Smooth muscle cell (in vitro differentiated cells): ENCODE measurements around the gene OBP2B. TPM values are rescaled to one million over a fixed set of nuclear protein-coding genes. Genes with fewer than 3 reads are reported as not detected.

Experiments
- DNase-seq: peaks from one replicate; lab custom pipeline; 2025; ENCODE audit not compliant: unreplicated experiment; lab: John Stamatoyannopoulos, UW
- H2AFZ ChIP-seq: fragments of 200-600 bp; sonication (generic); 2 replicates; pipeline ENCODE4 v1.6.0; 2016; ENCODE audit warnings: antibody characterized with exemption, low read depth, mild to moderate bottlenecking
- H3F3A ChIP-seq: fragments of 200-600 bp; sonication (generic); 2 replicates; pipeline ENCODE4 v1.6.0; 2017; ENCODE audit warnings: antibody characterized with exemption, low read depth
- H3K27ac ChIP-seq: fragments of 200-600 bp; sonication (generic); 2 replicates; pipeline ENCODE4 v1.5.1; 2016; ENCODE audit warnings: low read depth, mild to moderate bottlenecking
- H3K27me3 ChIP-seq: fragments of 200-600 bp; sonication (generic); 2 replicates; pipeline ENCODE4 v1.6.1; 2016; ENCODE audit warnings: low read depth, mild to moderate bottlenecking
- H3K36me3 ChIP-seq: fragments of 200-600 bp; sonication (generic); 2 replicates; pipeline ENCODE4 v1.5.1; 2016; ENCODE audit warnings: low read depth
- H3K4me1 ChIP-seq: fragments of 200-600 bp; sonication (generic); 2 replicates; pipeline ENCODE4 v1.5.1; 2016; ENCODE audit warnings: low read depth
- H3K4me2 ChIP-seq: fragments of 200-600 bp; sonication (generic); 2 replicates; pipeline ENCODE4 v1.6.0; 2016; ENCODE audit warnings: mild to moderate bottlenecking
- H3K4me3 ChIP-seq: fragments of 200-600 bp; sonication (generic); 2 replicates; pipeline ENCODE4 v1.5.1; 2016; ENCODE audit warnings: mild to moderate bottlenecking
- H3K79me2 ChIP-seq: fragments of 200-600 bp; sonication (generic); 2 replicates; pipeline ENCODE4 v1.6.0; 2016; ENCODE audit warnings: low read depth, mild to moderate bottlenecking
- H3K9ac ChIP-seq: fragments of 200-600 bp; sonication (generic); 2 replicates; pipeline ENCODE4 v1.6.0; 2016; ENCODE audit warnings: low read depth
- H3K9me3 ChIP-seq: fragments of 200-600 bp; sonication (generic); replicated peaks from 2 replicates; pipeline ENCODE4 v1.5.1; 2016; ENCODE audit warnings: low read depth
- H4K20me1 ChIP-seq: fragments of 200-600 bp; sonication (generic); 2 replicates; pipeline ENCODE4 v1.6.0; 2016; ENCODE audit warnings: low read depth
- CTCF ChIP-seq: fragments of 200-600 bp; sonication (generic); IDR thresholded peaks from 2 replicates; pipeline ENCODE4 v1.5.1; 2017; ENCODE audit warnings: borderline replicate concordance, mild to moderate bottlenecking, antibody characterized with exemption; ENCODE audit not compliant: insufficient read depth, poor library complexity, severe bottlenecking
- WGBS: methylation state at CpG from one replicate; pipeline ENCODE4 v1.1.7; 2016; ENCODE audit warnings: low lambda C conversion rate; 5-methylcytosine and 5-hydroxymethylcytosine counted together
- polyA plus RNA-seq: library from polyadenylated mRNA; unstranded; fragments of >200 nt; fragmentation: Nextera tagmentation; extraction: Ambion mirVana; gene quantifications from 2 replicates; pipeline ENCODE4 v1.2.1, GENCODE V29; 2016
- total RNA-seq: library from RNA; depleted of rRNA; stranded (reverse); fragments of >200 nt; gene quantifications from 2 replicates; pipeline ENCODE4 v1.2.3, GENCODE V29; 2014

Gene OBP2B
- total and polyA plus RNA-seq, 2 experiments from 2014 or later: not detected

GRCh38 chr9:133246562-133246961, 37.5 kb upstream of the OBP2B start:
- no peak overlapping the region for H3K4me3 ChIP-seq
- H4K20me1 ChIP-seq: no peaks in the 10 kb centered on the region
- H3K4me2 ChIP-seq: no peak overlapping the region
- H2AFZ ChIP-seq: no peak overlapping the region
- H3K9me3 ChIP-seq: no peaks in the 10 kb centered on the region
- 92% methylated on average over 16 of the region's 16 CpGs for WGBS
- H3K27me3 ChIP-seq: no peaks in the 10 kb centered on the region
- H3K36me3 ChIP-seq: no peaks in the 10 kb centered on the region
- no peak for TF ChIP-seq CTCF
- no peaks in the 10 kb centered on the region for H3K79me2 ChIP-seq
- no peaks in the 10 kb centered on the region for H3F3A ChIP-seq
- no peak overlapping the region for H3K27ac ChIP-seq
- no peaks in the 10 kb centered on the region for H3K4me1 ChIP-seq
- no peak for DNase-seq
- no peak overlapping the region for H3K9ac ChIP-seq

GRCh38 chr9:133242991-133243390, 33.9 kb upstream of the OBP2B start:
- TF ChIP-seq CTCF: no peak
- 91% methylated on average over 8 of the region's 8 CpGs for WGBS

GRCh38 chr9:133242241-133242640, 33.2 kb upstream of the OBP2B start:
- no peak overlapping the region for H2AFZ ChIP-seq
- TF ChIP-seq CTCF: no peak
- 90% methylated on average over 14 of the region's 14 CpGs for WGBS

More at GRCh38 chr9:133242991-133243390, 33.9 kb upstream of the OBP2B start:
- Histone ChIP-seq H3F3A (no peaks in the 10 kb centered on the region), H3K4me1 (no peaks in the 10 kb centered on the region), H4K20me1 (no peaks in the 10 kb centered on the region), H3K27me3 (no peaks in the 10 kb centered on the region), H3K9ac (no peak overlapping the region), H3K4me2 (no peak overlapping the region), H3K79me2 (no peaks in the 10 kb centered on the region), H3K27ac (no peak overlapping the region), H3K36me3 (no peaks in the 10 kb centered on the region), H3K9me3 (no peaks in the 10 kb centered on the region), H2AFZ (no peak overlapping the region), H3K4me3 (no peak overlapping the region)
- DNase-seq: no peak

GRCh38 chr9:133239533-133240090, 30.6 kb upstream of the OBP2B start:
- Histone ChIP-seq H4K20me1 (no peaks in the 10 kb centered on the region), H3K36me3 (no peaks in the 10 kb centered on the region), H3K4me1 (no peaks in the 10 kb centered on the region), H3K9me3 (no peaks in the 10 kb centered on the region), H3K79me2 (no peaks in the 10 kb centered on the region), H3K4me3 (peak overlapping the region; percentile 50), H3K27me3 (no peaks in the 10 kb centered on the region), H3K27ac (peak overlapping the region; percentile 38), H3K4me2 (peak overlapping the region; percentile 88), H3F3A (no peaks in the 10 kb centered on the region), H2AFZ (peak overlapping the region; percentile 87), H3K9ac (no peak overlapping the region)
- no peak for DNase-seq
- no peak for TF ChIP-seq CTCF
- WGBS: 92% methylated on average over 18 of the region's 18 CpGs

More at GRCh38 chr9:133242241-133242640, 33.2 kb upstream of the OBP2B start:
- Histone ChIP-seq H3K4me3 (no peak overlapping the region), H3K27me3 (no peaks in the 10 kb centered on the region), H3K79me2 (no peaks in the 10 kb centered on the region), H3F3A (no peaks in the 10 kb centered on the region), H3K4me2 (no peak overlapping the region), H3K9ac (no peak overlapping the region), H3K4me1 (no peaks in the 10 kb centered on the region), H3K27ac (no peak overlapping the region), H3K9me3 (no peaks in the 10 kb centered on the region), H3K36me3 (no peaks in the 10 kb centered on the region), H4K20me1 (no peaks in the 10 kb centered on the region)
- no peak for DNase-seq
